Endometrial microvascular endothelial cells (primary cell): ENCODE measurements around the gene CTSS. TPM values are rescaled to one million over a fixed set of nuclear protein-coding genes. Genes with fewer than 3 reads are reported as not detected.
"Not testable (repeated sequence)": the region's sequence is repeated elsewhere in the genome, so short reads cannot be mapped to it uniquely, and the experiment has no call there.

ENCODE experiments used
- in situ Hi-C: cut with HindIII; loops from 2 replicates; pipeline ENCODE4 v1.10.0; 2017; ENCODE audit warnings: low sequenced_read_pairs, low pct_unique_long_range_greater_than_20kb; ENCODE audit errors: inconsistent ontology term
- total RNA-seq: library from RNA; depleted of rRNA; stranded (reverse); fragments of >200 nt; gene quantifications from one replicate; pipeline ENCODE4 v1.2.3, GENCODE V29; 2015; ENCODE audit errors: inconsistent ontology term

The CTSS gene
- total RNA-seq, 1 donor from 2014 or later: 74.1 TPM

DNA sequence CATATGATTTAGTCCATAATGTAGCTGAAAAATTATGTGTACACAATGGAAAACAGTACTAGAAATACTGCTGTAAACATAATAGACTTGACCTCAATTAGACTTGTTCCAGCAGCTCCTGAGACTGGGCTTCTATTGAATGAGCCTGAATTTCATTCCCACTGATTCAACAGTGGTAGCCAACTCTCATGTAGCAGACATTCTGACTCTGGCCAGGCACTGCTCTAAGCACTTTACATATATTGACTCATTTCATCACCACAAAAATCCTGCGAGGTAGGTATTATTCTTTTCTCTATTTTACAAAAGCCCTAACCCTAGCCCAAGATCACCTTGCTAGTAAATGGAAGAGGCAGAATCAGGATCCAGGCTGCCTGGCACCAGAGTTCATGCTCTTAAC is 12.8 kb upstream of the CTSS start:
- in situ Hi-C loops: no loop called here

DNA sequence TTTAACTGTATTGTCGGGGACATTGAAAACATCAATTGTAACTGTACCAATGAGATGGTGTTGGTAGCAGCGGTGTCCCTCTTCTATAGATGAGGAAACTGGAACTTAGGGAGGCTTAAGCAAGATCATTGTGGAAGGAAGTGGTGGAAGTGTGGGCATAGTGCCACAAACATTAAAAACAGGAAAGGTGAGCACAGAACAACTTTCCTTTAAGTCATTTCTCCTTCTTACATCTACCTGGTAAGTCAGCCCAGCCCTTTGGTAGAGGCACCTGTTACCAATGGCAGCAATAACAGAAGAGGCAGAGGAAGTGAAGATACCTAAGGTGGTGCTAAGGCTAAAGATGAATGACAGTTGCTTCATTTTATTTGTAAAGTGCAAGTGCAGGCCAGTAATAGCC is 12.0 kb upstream of the CTSS start:
- in situ Hi-C loops: no loop called here

DNA sequence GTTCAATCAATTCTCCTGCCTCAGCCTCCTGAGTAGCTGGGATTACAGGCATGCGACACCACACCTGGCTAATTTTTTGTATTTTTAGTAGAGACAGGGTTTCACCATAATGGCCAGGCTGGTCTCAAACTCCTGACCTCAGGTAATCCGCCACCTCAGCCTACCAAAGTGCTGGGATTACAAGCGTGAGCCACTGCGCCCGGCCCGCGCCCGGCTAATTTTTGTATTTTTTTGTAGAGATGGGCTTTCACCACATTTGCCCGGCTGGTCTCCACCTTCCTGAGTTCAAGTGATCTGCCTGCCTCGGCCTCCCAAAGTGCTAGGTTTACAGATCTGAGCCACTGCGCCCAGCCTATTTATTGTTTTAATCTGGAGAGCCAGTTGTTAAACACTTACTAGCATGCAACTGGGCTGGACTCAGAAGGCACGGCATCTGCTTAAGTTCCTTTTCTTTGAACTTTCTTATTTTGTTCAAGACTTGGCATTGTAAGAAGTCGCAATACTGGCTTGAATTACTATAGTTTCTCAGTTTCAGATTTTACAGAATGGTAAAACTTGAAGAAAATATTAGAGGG is 10.4 kb upstream of the CTSS start:
- in situ Hi-C loops: not testable (repeated sequence)

DNA sequence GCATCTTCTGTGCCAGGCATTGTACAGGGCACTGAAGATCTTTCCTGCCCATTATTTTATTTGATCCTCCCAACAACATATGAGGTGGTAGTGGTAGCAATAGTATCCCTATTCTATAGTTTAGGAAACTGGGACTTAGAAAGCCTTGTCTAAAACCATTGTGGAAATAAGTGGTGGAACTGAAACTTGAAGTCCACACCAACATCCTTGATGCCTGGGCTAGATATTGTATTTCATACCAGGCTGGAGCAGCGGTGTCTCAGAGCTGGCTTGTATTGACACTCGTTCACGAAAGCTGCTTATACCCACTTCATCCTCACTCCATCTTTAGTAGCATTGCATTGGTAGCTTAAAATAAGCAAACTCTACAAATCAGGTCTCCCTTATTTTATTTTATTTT is 9.7 kb upstream of the CTSS start:
- in situ Hi-C loops: no loop called here

DNA sequence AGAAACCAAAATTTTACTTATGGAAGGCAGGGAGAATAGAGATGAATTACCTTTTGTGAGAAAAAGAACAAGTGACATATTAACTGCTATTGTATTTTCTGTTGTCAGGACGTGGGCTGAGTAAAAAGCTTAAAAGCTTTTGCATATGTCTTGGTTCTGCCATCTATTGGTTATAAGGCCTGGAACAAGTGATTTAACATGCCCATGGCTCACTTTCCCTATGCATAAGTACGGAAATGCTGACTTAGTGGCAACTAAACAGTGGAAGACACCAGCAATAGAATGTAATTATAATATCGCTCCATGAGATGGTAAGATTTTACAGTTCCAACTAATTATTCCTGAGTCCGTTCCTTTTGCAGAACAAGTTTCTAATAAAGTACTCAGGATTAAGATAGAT is 6.7 kb upstream of the CTSS start:
- in situ Hi-C loops: no loop called here

DNA sequence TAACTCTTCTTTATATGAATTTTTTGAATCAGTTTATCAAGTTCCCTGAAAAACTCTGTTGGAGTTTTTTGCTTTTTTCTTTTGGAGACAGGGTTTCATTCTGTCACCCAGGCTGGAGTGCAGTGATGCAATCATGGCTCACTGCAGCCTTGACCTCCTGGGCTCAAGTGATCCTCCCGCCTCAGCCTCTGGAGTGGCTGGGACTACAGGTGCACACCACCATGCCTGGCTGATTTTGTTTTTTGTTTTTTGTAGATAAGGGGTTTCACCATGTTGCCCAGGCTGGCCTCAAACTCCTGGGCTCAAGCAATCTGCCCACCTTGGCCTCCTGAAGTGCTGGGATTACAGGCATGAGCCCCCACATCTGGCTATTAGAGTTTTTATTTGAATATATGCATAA is 2.1 kb upstream of the CTSS start:
- in situ Hi-C loops: not testable (repeated sequence)

DNA sequence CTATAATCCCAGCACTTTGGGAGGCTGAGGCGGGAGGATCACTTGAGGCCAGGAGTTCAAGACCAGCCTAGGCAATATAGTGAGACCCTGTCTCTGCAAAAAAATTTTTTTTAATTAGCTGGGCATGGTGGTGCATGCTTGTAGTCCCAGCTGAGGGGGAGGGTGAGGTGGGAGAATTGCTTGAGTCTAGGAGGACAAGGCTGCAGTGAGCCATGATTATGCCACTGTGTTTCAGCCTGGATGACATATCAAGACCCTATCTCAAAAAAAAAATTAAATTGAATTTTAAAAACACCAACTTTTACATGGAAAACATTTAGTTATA is 361 bp upstream of the CTSS start:
- in situ Hi-C loops: not testable (repeated sequence)

DNA sequence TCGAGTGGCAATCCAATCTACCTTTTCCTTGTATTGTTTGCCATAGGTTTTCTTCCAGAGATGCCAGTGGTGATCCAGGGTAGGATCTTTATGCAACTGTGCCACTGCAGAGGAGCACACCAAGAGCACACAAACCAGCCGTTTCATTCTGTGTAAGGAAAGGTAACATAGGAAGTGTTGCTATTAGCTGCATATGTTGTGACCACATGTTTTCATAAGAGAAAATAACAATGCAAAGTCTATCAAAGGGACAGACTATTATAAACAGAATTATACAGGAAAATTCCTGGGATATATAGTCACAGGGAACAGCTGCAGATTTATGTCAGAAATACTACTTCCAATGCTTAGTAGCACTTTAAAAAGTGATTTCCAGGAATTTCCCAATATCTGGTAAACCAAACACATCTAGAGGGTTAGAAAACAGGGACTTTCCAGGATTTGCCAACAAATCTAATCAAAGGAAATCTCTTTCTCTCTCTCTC is 919 bp downstream of the CTSS start:
- in situ Hi-C loops: no loop called here

DNA sequence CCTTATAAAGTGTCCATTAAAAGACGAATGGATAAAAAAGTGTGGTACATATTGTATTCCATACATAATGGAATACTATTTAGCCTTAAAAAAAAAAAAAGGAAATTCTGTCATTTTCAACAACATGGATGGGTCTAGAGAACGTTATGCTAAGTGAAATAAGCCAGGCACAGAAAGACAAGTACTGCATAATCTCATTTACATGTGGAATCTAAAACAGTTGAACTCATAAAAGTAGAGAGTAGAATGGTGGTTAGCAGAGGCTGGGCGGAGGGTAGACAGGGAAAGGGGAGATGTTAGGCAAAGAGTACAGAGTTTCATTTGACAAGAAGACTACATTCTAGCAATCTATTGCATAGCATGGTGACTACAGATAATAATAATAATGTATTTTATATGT is 2.6 kb downstream of the CTSS start:
- in situ Hi-C loops: no loop called here

DNA sequence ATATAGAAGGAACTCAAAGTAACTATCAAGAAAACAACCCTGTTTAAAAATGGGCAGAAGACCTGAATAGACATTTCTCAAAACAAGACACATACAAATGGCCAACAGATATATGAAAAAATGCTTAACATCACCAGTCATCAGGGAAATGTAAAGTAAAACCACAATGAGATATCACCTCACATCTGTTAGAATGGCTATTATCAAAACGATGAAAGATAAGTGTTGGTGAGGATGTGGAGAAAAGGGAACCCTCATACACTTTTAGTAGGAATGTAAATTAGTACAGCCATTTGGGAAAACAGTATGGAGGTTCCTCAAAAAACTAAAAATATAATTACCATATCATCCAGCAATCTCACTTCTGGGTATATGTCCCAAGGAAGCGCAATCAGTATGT is 3.0 kb downstream of the CTSS start:
- in situ Hi-C loops: no loop called here

DNA sequence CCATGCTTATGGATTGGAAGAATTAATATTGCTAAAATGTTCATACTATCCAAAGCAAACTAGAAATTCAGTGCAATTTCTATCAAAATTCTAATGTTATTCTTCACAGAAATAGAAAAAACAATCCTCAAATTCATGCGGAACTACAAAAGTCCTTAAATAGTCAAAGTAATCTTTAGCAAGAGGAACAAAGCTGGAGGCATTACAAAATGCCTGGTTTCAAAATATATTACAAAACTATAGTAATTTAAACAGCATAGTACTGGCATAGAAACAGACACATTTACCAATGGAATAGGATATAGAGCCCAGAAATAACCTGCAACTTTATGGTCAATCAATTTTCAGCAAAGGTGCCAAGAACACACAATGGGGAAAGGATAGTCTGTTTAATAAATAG is 3.8 kb downstream of the CTSS start:
- in situ Hi-C loops: no loop called here

DNA sequence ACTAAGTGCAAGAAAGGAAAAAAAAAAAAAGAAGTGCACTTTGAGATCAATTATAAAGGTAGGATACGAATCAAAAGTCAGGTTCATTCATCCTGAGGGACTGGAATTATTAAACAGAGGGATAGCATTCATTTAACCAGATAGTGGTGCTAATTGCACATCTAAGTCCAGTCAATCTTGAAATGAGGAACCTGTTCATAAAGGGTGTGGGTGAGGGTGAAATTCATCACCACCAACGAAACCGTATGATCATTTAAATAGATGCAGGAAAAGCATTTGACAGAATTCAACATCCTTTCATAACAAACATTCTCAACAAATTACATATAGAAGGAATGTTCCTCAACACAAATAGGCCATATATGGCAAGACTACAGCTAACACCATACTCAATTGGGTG is 5.6 kb downstream of the CTSS start:
- in situ Hi-C loops: no loop called here

DNA sequence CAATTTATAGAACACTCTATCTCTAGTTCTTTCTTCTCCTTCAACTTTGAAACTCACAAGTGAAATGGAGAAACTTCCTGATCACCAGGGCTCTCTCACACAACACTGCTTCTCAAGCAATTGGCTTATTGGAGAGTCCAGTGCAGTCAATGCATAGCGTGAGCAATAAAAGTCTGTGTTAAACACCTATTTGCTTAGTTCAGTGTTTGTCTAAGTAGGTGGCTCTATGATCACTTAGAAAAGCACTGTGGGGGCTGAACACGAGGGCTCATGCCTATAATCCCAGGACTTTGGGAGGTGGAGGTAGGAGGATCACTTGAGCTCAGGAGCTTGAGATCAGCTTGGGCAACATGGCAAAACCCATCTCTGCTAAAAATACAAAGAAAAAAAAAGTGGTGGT is 12.2 kb downstream of the CTSS start:
- in situ Hi-C loops: no loop called here

DNA sequence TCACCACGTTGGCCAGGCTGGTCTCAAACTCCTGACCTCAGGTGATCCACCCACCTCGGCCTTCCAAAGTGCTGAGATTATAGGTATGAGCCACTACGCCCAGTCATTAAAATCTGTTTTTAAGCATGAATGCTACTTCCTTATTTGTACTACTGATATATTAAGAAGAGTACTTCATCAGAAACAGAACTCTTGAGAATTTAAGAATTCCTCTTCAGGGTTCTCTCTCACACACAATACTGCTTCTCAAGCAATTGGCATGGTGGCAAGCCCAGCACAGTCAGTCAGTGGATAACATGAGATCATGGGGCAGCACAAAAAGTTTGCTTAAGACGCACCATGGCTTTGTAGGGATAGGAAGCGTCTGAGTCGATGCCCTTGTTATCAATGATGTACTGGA is 14.1 kb downstream of the CTSS start:
- in situ Hi-C loops: no loop called here

DNA sequence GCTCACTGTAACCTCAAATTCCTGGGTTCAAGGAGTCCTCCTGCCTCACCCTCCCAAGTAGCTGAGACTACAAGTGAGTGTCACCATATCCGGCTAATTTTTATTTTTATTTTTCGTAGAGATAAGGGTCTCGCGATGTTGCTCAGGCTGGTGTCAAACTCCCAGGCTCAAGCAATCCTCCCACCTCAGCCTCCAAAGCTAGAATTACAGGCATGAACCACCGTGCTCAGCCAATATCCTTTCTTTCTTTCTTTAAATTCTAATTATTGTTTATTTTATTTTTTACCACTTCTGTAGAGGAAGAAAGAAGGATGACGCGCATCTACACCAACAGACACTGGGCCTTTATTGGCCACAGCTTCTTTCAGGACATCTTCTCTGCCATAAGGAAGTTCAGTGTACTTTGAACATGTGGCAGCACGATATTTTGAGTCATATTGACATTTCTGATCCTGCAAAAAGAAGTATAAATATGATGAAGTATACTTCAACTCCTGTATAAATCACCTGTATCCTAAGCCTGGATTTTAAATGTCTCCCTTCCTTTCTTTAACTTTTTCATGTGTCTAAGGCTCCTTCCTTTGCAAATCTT is 15.8 kb downstream of the CTSS start:
- in situ Hi-C loops: no loop called here

DNA sequence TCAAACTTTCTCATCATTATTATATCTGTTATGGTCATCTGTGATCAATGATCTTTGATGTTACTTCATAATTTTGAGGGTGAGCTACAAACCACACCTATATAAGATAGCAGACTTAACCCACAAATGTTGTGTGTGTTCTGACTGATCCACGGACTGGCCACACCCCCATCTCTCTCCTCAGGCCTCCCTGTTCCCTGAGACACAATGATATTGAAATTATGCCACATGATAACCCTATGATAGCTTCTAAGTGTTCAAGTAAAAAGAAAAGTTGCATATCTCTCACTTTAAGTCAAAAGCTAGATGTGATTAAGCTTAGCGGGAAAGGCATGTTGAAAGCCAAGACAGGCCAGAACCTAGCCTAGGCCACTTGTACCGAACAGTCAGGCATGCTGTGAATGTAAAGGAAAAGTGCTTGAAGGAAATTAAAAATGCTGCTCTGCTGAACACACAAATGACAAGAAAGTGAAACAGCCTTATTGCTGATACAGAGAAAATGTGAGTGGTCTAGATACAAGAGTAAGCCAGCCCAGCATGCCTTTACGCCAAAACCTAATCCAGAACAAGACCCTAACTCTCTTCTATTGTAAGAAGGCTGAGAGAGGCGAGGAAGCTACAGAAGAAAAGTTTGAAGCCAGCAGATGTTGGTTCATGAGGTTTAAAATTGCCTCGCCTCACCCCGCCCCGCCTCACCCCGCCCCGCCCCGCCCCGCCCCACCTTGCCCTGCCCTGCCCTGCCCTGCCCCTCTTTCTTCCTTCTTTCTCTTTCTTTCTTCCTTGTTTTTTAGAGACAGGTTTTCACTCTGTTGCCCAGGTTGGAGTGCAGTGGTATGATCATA is 16.5 kb downstream of the CTSS start:
- in situ Hi-C loops: no loop called here

DNA sequence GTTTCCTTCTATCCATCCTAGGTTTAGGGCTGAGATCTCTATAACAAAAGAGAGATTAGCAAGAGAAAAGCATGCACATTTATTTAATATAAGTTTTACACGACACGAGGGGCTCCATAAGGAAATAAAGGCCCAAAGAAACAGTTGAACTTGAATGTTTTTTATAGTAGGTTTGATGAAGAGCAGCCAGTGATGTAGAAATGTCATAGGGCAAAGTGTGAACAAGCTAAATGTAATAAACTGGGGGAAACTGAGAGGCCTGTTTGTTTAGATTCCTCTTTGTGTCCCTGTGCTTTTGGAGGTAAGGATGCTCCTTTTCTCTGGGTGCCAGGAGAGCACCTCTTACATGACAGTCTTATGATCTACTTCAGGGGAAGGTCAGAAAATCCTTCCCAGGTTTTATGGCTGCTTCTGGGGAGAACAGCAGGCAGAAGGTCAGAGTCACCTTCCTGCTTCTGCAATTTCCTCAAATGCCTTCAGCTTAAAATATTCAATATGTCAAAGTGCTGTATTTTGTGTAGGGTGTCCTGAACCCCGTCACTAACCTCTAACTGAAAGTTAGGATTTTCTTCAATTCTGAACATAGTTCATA is 35.4 kb downstream of the CTSS start:
- in situ Hi-C loops: no loop called here

DNA sequence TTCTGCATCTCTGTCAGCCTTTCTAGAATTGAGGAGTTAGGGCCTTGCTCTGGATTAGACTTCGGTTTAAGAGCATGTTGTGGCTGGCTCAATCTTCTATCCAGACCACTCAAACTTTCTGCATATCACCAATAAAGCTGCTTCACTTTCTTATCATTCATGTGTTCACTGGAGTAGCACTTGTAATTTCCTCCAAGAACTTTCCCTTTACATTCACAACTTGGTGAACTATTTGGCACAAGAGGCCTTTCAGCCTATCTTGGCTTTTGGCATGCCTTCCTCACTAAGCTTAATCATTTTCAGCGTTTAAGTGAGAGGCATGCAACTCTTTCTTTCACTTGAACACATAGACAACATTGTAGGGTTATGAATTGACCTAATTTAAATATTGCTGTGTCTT is 41.2 kb downstream of the CTSS start:
- in situ Hi-C loops: no loop called here

DNA sequence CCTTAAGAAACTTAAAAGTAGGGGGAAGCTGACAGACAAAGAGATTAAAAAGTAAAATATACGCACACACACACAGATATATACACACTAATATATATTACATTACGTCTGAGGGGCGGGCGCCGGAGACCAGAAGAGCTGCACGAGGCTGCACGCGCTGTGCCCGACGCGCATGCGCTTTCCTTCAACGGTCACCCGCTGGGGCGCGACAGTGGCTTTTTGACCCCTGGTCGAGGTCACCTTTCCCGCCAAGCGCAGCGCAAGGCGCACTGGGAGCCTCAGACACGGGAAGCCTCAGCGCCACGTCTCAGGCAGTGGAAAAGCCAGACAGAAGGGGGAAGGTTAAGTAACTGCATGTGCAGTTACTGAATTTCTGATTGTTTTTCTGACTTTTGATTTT is 44.9 kb downstream of the CTSS start, which contains the start of gene HORMAD1:
Gene HORMAD1 (minus strand): TSS at position 193 of the 400 bp plus-strand sequence. CDS start 1,390 bp downstream, outside the sequence.
- in situ Hi-C loops: no loop called here

DNA sequence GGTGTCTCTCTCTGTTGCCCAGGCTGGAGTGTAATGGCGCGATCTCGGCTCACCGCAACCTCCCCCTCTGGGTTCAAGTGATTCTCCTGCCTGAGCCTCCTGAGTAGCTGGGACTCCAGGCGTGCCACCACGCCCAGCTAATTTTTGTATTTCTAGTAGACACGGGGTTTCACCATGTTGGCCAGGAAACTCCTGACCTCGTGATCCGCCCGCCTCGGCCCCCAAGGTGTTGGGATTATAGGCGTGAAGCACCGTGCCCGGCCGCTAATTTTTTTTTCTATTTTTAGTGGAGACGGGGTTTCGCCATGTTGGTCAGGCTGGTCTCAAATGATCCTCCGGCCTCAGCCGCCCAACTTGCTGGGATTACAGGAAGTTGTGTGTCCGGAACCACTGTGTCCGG is 45.5 kb downstream of the CTSS start:
- in situ Hi-C loops: no loop called here
